Activated CD4-positive, alpha-beta T cell treated with anti-CD3 and anti-CD28 coated beads, Interleukin-10, Interleukin-2, amounts not matched to agents 100 ng/mL and 50 ng/mL, durations not matched to agents 16 hours and 8 hours (primary cell): ENCODE results near the gene IGLL5.

ENCODE experiments used
- DNase-seq: peaks from one replicate; pipeline ENCODE4 v3.0.0-alpha.2; 2020

IGLL5 gene

DNA sequence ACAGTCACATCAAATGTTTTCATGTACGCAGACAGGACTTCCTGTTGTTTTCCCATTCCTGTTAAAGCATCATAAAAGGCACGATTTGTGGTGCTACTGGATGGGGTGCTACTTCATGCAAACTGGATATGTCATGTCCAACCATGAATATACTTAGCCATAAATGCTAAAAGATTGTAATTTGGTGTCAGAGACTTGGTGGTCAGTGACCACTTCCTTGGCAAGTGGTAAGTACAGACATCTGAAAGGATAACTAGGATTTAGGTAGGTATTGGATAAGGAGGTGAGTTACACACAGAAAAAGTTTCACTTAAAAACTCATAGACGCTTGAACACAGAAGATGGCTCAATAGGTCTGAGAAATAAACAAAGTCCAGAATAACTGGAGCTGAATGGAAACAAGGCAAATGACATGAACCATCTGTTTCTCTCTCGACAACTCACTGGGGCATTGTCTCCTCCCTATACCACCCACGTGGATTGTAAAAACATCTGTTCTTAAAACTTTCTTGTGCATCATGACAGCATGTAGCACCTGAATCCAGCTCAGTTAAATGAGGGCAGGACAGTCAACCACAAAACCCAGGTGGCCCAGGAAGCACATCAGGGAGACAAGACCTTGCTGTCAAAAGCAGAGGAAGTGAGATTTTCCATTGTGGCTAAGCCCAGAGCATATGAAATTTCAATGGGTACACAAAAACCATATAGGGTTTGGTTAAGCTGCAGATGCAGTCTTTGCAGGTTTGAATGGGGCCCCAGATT is 22.1 kb upstream of the IGLL5 start:
- peak; percentile 43 for DNase-seq

DNA sequence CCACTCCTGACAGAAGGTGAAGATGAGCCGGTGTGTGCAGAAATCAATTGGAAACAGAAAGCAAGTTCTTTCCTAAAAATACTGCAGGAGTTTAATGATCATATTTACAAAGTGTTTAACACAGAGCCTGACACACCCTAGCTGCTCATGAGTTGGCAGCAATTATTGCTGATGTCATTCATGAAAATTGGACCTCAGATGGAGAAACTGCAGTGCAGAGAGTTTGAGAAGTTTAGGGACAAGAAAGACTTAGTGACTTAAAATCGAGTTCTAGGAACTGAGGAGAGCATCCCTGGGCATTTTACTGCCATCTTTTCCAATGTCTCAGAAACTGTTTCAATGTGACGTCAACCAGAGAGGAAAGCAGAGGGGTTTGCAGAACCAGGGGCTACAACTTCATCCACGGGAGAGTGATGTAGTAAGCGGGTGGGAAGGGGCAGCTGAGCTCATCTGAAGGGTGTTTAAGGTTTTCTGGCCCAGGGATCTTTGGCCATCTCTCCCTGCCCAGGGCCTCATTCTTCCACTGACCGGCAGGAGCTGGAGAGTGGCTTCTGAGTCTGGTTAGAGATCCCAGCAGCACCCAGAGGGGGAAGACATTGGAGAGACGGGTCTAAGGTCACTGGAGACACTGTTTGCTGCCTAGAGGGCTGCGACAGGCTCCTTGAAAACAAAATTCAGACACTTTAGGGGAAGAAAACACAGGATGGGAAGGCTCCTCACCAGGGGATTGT is 21.1 kb upstream of the IGLL5 start:
- no peak for DNase-seq

DNA sequence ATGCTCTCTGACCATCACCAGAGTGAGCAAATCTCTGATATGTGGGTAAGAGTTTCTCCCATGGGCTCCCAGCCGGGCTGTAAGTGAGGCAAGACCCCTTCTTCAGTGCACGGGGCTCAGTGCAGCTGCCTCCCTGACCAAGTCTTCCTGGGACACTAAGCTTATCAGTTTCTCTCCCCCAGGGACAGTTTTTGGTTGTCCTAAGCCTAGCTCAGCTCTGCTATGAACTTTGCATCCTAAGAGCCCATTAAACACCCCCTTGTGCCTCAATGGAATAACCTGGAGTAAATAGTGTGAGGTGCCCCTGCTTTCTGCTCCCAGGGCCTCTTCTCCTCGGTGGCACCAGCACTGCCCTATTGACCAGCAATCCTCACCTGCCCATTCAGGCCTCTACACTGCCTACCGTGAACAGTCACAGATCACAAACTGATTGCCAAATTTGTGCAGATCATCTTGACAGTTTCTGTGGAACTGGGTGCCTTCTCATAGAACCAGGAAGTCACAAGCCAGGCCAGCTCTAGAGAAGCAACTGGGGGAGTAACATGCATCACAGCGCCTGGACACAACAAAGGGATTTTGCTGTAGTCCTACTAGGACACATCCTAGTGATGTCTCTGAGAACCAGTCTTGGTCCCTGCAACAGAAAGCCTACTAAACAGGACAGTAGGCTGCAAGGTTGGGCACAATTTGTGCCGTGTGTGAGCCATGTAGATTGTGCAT is 19.5 kb upstream of the IGLL5 start:
- DNase-seq, result no peak

DNA sequence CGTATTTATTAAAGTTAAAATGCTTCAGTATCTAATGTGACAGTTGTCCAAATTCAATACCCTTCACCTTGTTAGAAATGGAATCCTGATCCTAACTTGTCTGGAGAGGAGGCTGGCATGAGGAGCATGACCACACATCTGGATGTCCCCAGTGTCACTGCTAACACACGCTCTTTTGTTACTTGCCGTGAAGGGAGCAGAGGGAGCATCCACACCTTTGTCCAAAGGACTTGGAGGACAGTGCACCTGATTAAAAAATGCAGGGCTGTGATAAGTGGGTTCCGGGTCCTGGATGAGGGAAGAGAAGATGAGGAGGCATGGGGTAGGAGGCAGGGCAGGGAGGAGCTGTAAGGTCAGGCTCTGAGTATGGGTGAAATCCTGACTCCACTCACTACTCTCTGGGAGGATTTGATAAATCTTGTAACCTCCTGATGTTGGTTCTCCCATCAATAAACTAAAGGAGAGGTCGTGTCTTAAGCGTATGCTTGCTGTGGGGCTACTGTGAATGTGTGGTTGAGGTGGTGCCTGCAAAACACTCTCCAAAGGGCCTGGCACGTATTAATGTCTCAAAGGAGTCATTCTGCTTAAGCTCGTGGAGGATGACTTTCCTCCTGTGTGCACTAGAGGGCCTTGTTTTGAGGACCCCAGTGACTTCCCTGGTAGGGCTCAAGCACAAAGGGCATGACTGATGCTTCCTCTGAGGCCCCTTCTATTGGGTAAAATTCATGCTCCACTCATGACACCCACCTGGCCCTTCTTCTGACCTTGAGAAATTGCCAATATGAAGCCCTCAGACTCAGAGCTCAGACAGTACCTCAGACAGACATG is 16.8 kb upstream of the IGLL5 start:
- DNase-seq, result no peak

GRCh38 chr22:22871536-22872278 is 15.9 kb upstream of the IGLL5 start:
- no peak for DNase-seq

DNA sequence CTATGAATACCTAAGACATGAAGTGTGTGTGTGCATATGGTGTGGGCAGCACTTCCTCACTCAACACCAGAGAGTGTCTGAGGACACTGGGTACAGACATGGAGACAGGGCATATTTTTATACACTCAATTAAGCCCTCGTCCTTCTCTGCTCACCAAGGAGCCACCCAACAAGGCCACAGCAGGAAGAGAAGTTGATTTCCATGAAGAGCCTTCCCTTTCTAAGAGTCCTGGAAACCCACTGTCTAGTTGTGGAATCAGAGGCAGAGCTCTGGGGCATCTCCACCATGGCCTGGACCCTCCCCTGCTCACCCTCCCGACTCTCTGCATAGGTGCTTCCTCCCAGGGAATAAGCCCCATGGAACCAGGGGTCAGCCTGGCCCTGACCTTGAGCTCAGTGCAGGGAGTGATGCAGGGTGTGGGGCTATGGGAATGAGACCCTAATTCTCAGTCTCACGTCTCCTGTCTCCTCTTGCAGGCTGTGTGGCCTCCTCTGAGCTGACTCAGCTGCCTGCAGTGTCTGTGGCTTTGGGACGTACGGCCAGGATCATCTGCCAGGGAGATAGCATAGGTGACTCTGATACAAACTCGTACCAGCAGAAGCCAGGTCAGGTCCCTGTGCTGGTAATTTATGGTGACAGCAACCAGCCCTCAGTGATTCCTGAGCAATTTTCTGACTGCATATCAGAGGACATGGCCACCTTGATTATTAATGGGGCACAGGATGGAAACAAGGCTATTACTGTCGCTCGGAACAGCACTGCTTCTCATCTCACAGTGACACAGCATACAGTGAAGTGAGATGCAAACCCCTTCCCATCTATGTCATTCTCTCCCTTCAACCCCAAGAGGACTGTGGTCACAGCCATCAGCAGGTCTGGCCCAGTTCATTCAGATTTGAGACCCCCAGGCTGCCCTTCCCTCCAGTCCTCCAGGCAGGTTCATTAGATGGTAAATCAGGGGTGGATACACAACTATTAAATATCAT is 14.6 kb upstream of the IGLL5 start:
- DNase-seq, result no peak

- DNase-seq, result peak; percentile 66
Measured at GRCh38 chr22:22877523-22878210, 9.9 kb upstream of the IGLL5 start.

DNA sequence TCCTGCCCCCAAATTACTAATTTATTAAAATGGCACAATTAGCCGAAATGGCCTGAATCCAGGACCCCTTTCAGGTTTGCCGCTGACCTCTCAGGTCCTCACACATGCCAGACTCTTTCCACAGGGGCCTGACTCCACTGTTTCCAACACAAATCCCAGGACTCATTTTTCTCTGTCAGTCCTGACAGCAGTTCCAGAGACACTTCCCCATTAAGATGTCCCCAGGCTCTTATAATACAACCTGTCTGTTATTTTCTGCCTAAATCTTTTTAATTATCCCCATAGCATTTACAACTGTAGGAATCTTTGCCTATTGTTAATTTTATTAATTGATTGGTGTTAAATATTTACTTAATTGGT is 9.4 kb upstream of the IGLL5 start:
- DNase-seq, result no peak

DNA sequence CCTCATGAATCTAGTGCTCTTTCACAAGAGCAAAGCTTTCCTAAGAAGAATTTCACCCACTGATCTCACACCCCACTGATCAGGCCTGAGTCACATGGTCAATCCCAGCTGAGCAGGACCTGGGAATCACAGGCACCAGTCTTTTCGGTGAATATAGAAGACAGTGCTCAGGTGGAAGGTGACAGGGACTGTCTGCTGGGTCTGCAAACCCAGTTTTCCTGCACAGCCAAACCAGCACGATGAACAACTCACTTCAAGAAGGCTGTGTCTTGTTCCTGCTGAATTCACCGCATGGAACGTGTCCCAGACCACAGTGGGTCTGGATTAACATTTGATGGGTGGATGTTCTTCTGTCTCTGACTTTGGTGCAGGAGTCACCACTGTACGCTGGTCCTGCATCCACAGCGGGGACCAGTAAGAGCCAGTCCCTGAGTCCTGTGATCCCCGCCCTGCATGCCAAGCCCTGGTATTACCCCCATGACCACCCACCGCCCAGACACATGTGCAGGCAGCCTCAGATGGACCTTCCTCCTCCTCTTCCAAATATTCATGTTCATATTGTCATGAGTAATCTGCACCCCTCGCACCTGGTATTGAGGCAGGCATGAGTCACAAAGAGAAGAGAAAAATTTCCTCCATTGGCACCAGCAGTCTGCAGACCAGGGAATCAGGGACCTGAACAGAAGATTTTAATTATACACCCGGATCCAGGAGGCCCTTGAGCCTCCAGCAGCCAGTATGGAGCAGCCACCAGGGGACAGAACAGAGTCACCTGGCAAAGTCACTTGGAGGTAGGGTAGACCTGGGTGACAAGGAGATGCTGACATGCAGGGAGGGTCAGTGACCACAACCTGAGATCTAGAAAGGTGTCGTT is 8.6 kb upstream of the IGLL5 start:
- DNase-seq, result no peak

GRCh38 chr22:22879675-22880155 is 7.9 kb upstream of the IGLL5 start:
- no peak for DNase-seq

DNA sequence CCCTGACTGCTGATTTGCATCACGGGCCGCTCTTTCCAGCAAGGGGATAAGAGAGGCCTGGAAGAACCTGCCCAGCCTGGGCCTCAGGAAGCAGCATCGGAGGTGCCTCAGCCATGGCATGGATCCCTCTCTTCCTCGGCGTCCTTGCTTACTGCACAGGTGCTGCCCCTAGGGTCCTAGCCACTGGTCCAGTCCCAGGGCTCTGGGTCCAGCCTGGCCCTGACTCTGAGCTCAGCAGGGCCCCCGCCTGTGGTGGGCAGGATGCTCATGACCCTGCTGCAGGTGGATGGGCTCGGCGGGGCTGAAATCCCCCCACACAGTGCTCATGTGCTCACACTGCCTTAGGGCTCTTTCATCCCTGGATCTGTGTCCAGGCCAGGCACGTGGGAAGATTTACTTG is 7.0 kb upstream of the IGLL5 start:
- DNase-seq, result no peak

DNA sequence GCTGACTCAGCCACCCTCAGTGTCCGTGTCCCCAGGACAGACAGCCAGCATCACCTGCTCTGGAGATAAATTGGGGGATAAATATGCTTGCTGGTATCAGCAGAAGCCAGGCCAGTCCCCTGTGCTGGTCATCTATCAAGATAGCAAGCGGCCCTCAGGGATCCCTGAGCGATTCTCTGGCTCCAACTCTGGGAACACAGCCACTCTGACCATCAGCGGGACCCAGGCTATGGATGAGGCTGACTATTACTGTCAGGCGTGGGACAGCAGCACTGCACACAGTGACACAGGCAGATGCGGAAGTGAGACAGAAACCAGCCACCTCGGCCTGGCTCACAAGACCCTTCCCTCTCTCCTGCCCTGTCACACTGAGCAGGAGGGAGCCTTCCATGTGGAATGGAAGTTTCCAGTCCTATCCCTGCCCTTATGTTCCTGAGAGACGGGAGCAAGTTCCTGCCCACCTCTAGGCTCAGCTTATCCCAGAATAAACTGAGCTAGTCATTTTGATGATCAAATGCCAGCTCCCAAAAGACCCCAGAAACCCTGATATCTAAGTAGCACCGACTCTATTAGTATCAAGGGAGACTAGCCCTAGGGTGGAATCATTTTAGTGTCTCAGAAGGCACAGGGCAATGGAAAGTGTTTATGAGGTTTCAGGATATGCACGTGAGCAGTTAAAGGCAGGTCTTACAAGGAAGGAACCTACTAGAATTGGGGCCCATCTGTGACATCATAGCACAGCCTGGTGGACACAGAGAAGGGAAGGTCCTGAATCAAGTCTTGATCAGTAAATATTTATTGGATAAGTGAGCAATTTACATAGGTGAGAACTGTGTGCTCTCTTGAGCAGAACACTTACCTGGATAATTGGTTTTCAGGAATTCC is 6.3 kb upstream of the IGLL5 start:
- DNase-seq, result no peak

DNA sequence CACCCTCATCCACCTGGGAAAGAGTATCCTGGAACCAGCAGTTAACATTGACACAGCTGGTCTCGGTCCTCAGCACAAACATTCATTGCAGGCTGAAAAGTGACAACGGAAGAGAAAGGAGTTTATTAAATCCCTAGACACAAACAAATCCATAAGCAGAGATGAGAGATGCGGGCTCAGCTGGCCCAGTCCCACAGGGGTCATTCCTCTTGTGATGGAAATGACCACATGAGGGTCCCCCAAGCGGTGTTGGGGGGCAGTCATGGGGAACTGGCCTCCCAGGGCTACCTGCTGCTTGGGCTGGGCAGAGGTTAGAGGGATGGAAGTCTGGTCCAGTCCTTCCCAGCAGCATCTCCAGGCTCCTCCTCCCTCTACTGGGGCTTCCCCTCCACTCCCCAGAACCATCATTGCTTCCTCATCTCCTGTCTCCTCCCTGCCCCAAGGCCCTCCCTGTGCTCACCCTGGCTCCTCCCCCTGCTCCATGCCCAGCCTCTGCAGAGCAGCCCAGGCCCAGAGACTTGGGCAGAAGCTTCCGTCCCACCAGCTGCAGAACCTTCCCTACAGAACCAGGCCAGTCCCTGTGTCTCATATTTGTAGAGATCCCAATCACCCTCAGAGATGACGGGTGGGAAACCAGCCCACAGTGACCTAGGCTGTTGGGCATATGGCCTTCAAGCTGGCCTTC is 5.4 kb upstream of the IGLL5 start:
- DNase-seq, result peak; percentile 17

DNA sequence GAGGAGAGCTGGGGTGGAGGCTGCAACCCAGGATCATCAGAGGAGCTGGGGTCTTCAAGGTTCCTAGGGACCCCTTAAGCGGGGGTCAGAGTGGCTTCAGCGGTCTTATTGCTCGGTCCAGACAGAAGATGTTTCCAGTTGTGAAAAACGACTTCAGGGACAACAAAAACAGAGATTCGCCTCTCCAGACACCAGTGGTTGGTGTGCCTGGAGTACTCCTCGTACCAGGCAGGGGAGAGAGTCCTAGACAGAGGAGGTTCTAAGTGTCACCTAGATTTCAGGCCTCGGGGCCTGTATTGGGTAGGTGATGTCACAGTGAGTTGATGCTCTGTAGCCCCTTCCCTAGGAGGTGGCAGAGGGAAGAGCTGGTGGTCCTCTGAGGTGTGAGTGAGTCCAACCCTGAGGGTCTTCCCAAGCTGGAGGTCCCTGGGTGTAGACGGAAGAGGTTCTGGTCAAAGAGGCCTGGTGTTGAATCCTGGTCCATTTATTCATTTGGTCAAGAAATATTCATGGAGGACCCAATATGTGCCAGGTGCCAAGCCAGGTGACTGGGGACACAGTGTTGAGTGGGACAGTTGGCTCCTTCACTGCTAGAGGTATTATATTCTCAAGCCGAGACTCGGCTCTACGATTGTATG is 4.4 kb upstream of the IGLL5 start:
- no peak for DNase-seq

GRCh38 chr22:22884010-22884887 is 3.4 kb upstream of the IGLL5 start:
- DNase-seq, result peak; percentile 79
